Peyer's patch (tissue), 4 donors: ENCODE measurements around the gene HS3ST5. TPM values are rescaled to one million over a fixed set of nuclear protein-coding genes. Genes with fewer than 3 reads are reported as not detected.

ENCODE experiments used
- DNase-seq, 3 donors: peaks; one replicate each; pipeline ENCODE4 v3.0.0-alpha.2; 2017 to 2019
- H3K27ac ChIP-seq, 4 donors: fragments of 200-600 bp; sonication (generic); one replicate each; pipeline ENCODE4 v1.5.1; 2016 to 2019
- H3K27me3 ChIP-seq, 2 donors: fragments of 200-600 bp; sonication (generic); one replicate each; pipeline ENCODE4 v1.5.1; 2019
- H3K36me3 ChIP-seq, 3 donors: fragments of 200-600 bp; sonication (generic); one replicate each; pipeline ENCODE4 v1.5.1; 2016 to 2019
- H3K4me1 ChIP-seq, 4 donors: fragments of 200-600 bp; sonication (generic); one replicate each; pipeline ENCODE4 v1.5.1; 2016 to 2019
- H3K4me3 ChIP-seq, 4 donors: fragments of 200-600 bp; sonication (generic); 1 replicate in 3 of 4; 2 replicates in 1 of 4; pipeline ENCODE4 v1.5.1; 2016 to 2019; ENCODE audit warnings: mild to moderate bottlenecking in 1 of 4
- H3K9me3 ChIP-seq, 4 donors: fragments of 200-600 bp; sonication (generic); one replicate each; pipeline ENCODE4 v1.5.1; 2016 to 2019; ENCODE audit warnings: mild to moderate bottlenecking in 1 of 4
- POLR2A ChIP-seq, 2 donors: fragments of 450-650 bp; IDR thresholded peaks; one replicate each; pipeline ENCODE4 v1.5.1; 2017; ENCODE audit warnings: antibody characterized with exemption in 2 of 2, mild to moderate bottlenecking in 2 of 2, moderate library complexity in 2 of 2
- total RNA-seq, 4 donors: library from RNA; depleted of rRNA; stranded (reverse); fragments of >200 nt; gene quantifications; one replicate each; pipeline ENCODE4 v1.1.0, GENCODE V29; 2016
- TF ChIP-seq, protein P1 (sequence below), 6 experiments: fragments of 450-650 bp in 4 of 6; fragments of 200-600 bp in 2 of 6; sonication (generic) in 1 of 6; IDR thresholded peaks; one replicate each; pipeline ENCODE4 v1.5.1; 2017 to 2019; ENCODE audit warnings: antibody characterized with exemption in 6 of 6, mild to moderate bottlenecking in 3 of 6, moderate library complexity in 1 of 6

The HS3ST5 gene
- total RNA-seq, 4 donors from 2014 or later, result not detected

DNA sequence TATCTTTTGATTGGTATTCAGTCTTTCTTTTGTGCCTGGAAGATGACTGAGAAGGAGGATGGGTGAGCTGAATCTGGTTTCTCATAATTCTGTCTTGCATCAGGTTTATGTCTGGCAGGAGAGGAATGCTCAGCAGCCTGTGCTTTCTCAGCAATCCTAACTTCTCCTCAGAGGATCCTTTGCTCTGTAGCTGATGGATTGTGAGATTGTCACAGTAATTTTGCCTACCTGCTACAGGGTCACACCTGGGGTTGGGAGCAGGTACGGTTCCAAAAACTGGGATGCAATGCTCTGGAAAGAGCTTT is 2.1 kb upstream of the HS3ST5 start:
- Histone ChIP-seq H3K4me1 (peaks cover 0 to 25% (median 0%) of the 10 kb centered on the region in 4 donors), H3K4me3 (no peak overlapping the region), H3K27ac (no peak overlapping the region), H3K36me3 (no peaks in the 10 kb centered on the region), H3K9me3 (no peaks in the 10 kb centered on the region), H3K27me3 (peaks cover 0 to 16% of the 10 kb centered on the region in 2 donors)
- TF ChIP-seq POLR2A (IDR thresholded peaks at IDR 0.05), result no peak
- TF ChIP-seq, protein P1, sequence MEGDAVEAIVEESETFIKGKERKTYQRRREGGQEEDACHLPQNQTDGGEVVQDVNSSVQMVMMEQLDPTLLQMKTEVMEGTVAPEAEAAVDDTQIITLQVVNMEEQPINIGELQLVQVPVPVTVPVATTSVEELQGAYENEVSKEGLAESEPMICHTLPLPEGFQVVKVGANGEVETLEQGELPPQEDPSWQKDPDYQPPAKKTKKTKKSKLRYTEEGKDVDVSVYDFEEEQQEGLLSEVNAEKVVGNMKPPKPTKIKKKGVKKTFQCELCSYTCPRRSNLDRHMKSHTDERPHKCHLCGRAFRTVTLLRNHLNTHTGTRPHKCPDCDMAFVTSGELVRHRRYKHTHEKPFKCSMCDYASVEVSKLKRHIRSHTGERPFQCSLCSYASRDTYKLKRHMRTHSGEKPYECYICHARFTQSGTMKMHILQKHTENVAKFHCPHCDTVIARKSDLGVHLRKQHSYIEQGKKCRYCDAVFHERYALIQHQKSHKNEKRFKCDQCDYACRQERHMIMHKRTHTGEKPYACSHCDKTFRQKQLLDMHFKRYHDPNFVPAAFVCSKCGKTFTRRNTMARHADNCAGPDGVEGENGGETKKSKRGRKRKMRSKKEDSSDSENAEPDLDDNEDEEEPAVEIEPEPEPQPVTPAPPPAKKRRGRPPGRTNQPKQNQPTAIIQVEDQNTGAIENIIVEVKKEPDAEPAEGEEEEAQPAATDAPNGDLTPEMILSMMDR (IDR thresholded peaks at IDR 0.05), result no peak
- DNase-seq, result no peak

DNA sequence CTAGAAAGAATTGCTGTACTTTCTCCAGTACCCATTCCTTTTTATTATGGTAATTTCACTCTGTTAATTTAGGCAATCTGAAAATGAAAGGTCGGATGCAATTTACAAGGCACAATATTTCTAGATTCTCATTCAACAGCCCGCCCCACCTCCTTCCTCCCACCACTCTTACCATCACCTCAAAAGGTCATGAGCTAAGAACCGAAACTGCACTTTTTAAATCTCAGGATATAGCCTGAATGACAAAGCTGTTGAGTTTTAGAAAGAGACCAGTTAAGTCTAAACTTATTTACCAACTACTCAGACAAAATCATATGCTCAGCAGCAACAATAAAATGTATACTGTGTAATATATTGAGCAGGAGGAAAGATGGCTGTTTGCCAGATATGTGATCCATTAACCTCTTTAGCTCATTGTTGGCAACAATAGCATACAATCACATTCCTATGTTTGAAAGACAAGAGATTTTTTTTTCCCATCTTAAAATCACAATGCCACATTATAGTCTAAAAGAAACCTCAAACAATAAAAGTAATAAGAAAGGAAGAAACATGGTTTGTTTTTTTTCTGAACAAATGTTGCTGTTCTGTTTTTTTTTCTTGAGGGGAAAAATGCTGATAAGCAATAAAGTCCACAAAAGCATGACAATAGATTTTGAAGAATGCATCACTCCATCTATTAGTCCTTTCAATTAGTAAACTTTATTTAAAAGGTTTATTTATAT is 1.6 kb upstream of the HS3ST5 start:
- Histone ChIP-seq H3K4me3 (no peak overlapping the region), H3K36me3 (no peaks in the 10 kb centered on the region), H3K4me1 (peaks cover 0 to 25% (median 0%) of the 10 kb centered on the region in 4 donors), H3K27ac (no peak overlapping the region), H3K27me3 (peaks cover 0 to 16% of the 10 kb centered on the region in 2 donors), H3K9me3 (no peaks in the 10 kb centered on the region)
- no peak for DNase-seq
- TF ChIP-seq, protein P1 (IDR thresholded peaks at IDR 0.05), result no peak
- no peak for TF ChIP-seq POLR2A (IDR thresholded peaks at IDR 0.05)

DNA sequence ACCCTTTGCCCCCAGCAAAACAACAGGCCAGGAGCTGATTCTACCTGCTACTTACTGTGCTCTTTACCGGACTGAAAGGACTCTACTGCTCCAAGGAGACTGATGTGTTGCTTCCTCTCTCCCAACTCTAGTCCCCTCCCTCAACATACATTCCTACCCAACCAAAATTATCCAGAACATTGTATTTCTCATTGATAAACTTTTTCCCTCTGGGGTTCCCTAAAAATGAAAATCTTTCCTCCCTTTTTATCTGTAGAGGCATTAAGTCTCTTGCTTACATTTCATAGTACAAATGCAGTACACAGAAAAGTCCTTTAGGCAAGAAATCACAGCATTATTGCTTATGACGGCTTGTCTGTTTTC is 940 bp upstream of the HS3ST5 start:
- no peak for DNase-seq
- Histone ChIP-seq H3K36me3 (no peaks in the 10 kb centered on the region), H3K27me3 (peaks cover 0 to 16% of the 10 kb centered on the region in 2 donors), H3K27ac (no peak overlapping the region), H3K4me3 (peak overlapping the region in 1 of 4 donors; percentile 49), H3K4me1 (peaks cover 0 to 25% (median 0%) of the 10 kb centered on the region in 4 donors), H3K9me3 (no peaks in the 10 kb centered on the region)
- TF ChIP-seq, protein P1 (IDR thresholded peaks at IDR 0.05), result no peak
- no peak for TF ChIP-seq POLR2A (IDR thresholded peaks at IDR 0.05)

DNA sequence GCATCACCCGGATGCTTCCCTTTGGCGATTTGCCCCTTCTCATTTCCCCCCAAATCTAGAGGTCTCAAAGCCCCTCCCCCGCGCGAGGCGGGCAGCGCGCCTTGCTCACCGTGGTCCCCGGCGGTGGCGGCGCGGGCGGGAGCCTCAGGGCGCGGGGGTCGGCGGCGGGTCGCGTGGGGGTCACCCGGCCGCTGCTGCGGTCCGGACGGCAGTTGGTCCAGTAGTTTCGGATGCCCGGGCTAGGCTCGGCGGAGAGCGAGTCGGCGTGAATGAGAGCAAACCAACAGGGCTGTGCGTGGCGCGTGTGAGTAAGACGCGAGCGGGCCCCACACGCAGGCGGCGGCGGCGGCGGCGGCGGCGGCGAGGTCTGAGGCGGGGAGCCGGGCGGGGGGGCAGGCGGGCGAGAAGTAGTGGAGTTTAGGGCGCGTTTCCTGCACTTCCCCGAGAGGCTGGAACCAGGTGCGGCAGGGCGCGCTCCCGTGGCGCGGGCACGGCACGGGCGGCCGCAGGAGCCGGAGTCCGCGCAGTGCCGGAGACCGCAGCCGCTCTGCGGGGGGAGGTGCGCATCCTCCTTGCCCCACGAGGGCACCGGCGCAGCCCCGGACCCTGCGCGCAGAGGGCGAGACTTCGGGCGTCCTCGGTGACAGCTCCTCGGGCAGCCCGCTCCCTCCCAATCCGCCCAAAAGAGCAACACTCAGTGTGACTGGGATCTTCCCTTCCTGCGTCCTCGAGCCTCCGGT is 567 bp downstream of the HS3ST5 start:
- H3K4me3 ChIP-seq, result peak overlapping the region in 3 of 4 donors; percentile 6 to 49 (median 49)
- DNase-seq, result peak in 1 of 3 donors; percentile 45
- H3K27ac ChIP-seq, result no peak overlapping the region
- no peak for TF ChIP-seq POLR2A (IDR thresholded peaks at IDR 0.05)
- TF ChIP-seq, protein P1 (IDR thresholded peaks at IDR 0.05), result no peak
- H3K9me3 ChIP-seq, result no peaks in the 10 kb centered on the region
- H3K36me3 ChIP-seq, result no peaks in the 10 kb centered on the region
- H3K4me1 ChIP-seq, result peaks cover 0 to 25% (median 0%) of the 10 kb centered on the region in 4 donors
- peaks cover 0 to 16% of the 10 kb centered on the region in 2 donors for H3K27me3 ChIP-seq

DNA sequence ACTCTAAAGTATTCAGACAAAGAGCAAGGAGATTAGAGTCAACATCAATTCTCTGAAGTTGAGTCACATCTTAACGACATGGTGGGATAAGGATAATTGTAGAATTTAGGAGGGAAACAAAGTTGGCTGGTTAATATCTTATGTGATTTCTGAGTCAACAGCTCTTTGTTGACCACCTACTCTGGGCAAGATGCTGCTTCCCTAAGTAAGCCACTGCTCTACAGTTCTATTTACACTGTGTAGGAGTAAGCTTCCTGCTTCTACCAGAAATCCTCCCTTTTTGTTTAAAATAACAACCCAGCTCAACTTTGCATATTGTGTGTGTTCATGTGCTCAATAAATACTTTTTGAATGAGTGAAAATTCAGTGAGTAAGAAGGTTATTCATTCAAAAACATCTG is 3.1 kb downstream of the HS3ST5 start:
- H3K27me3 ChIP-seq, result peaks cover 0 to 16% of the 10 kb centered on the region in 2 donors
- no peak overlapping the region for H3K4me3 ChIP-seq

More for the DNA sequence above, 3.1 kb downstream of the HS3ST5 start:
- Histone ChIP-seq H3K36me3 (no peaks in the 10 kb centered on the region), H3K9me3 (no peaks in the 10 kb centered on the region), H3K4me1 (peaks cover 0 to 25% (median 0%) of the 10 kb centered on the region in 4 donors), H3K27ac (no peak overlapping the region)
- DNase-seq, result no peak
- TF ChIP-seq, protein P1 (IDR thresholded peaks at IDR 0.05), result no peak
- no peak for TF ChIP-seq POLR2A (IDR thresholded peaks at IDR 0.05)
